C4-2B (cell line): ENCODE results near the gene PREB.

ENCODE experiments used
- H3K27ac ChIP-seq: fragments of 450-650 bp; 2 replicates; pipeline ENCODE4 v1.5.1; 2017
- ZFX ChIP-seq: fragments of 450-650 bp; IDR thresholded peaks from 2 replicates; pipeline ENCODE4 v1.6.1; 2017
- TF ChIP-seq, protein P1 (sequence below): fragments of 450-650 bp; conservative IDR thresholded peaks from 2 replicates; pipeline ENCODE4 v1.5.1; 2017; ENCODE audit warnings: mild to moderate bottlenecking

Gene PREB

DNA sequence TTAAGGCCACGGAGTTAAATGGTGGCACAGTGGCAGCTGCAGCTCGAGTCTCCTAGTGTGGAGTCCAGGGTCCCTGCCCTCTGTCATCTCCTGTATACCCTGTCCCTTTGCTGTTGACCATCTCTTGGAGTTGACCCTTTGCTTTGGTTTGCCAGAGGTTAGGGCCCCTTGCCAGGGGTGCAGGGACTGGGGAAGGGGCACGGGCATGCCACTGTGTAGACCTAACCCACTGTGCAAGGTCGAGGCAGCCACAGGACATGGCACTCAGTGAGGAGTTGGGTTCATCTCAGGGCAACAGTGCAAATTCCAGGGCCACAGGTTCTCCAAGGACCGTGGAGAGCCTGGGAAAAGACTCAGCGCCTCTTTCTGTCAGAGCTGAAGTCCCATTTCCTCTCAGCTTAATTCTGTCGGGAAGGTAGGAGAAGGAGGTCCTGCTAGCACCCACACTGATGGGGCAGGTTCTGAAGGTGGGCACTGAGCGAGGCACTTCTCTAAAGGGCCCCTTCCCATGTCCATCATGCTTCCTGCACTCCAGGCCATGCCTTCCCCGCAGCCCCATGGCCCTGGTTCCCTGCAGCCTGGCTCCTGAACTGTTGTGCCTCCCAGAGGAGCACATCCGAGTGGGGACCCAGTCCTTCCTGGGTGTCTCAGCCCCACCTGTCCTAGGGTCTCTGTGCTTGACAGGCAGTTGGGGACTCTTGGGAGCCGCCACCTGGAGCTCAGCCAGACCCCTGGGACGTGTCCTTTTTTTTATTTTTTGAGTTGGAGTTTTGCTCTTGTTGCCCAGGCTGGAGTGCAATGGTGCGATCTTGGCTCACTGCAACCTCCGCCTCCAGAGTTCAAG, 45.1 kb downstream of the PREB start:
- TF ChIP-seq ZFX: no peak
- TF ChIP-seq, protein P1, sequence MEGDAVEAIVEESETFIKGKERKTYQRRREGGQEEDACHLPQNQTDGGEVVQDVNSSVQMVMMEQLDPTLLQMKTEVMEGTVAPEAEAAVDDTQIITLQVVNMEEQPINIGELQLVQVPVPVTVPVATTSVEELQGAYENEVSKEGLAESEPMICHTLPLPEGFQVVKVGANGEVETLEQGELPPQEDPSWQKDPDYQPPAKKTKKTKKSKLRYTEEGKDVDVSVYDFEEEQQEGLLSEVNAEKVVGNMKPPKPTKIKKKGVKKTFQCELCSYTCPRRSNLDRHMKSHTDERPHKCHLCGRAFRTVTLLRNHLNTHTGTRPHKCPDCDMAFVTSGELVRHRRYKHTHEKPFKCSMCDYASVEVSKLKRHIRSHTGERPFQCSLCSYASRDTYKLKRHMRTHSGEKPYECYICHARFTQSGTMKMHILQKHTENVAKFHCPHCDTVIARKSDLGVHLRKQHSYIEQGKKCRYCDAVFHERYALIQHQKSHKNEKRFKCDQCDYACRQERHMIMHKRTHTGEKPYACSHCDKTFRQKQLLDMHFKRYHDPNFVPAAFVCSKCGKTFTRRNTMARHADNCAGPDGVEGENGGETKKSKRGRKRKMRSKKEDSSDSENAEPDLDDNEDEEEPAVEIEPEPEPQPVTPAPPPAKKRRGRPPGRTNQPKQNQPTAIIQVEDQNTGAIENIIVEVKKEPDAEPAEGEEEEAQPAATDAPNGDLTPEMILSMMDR: no peak
- no peak overlapping the region for H3K27ac ChIP-seq

DNA sequence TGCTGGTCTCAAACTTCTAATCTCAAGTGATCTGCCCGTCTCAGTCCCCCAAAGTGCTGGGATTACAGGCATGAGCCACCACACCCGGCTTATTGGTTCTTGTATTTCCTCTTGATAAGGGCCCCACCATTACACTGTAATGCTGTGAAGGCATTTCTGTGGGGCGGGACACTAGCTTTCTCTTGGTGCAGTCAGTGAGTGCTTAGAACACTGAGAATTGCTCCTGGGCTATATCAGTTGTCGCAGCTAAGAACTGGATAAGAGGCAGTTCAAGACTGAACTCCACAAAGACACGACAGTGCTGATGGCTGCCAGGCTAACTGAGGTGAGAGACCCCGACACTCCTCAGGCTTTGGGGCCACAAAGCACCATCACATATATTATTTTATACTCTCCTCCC, 45.8 kb downstream of the PREB start:
- TF ChIP-seq ZFX: no peak
- TF ChIP-seq, protein P1: no peak
- H3K27ac ChIP-seq: no peak overlapping the region

DNA sequence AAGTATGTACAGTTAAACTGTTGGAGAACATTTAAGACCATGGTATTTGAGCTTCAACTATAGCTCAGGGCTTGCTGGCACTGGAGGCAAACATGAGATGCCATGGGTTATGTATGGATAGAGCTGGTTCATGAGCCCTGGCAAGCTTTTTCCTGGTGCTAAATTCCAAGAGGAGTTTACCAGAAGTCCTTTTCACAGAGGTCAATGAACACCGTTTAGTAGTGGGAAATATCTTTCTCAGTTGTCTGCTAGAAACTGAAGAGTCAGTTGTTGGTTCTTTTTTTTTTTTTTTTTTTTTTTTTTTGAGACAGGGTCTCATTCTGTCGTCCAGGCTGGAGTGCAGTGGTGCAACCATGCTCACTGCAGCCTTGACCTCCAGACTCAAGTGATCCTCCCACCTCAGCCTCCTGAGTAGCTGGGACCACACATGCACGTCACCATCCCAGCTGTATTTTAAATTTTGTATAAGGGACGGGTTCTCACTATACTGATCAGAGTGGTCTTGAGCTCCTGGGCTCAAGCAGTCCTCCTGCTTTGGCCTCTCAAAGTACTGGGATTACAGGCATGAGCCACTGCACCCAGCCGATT, 46.5 kb downstream of the PREB start:
- no peak overlapping the region for H3K27ac ChIP-seq
- TF ChIP-seq ZFX: no peak
- TF ChIP-seq, protein P1: no peak

DNA sequence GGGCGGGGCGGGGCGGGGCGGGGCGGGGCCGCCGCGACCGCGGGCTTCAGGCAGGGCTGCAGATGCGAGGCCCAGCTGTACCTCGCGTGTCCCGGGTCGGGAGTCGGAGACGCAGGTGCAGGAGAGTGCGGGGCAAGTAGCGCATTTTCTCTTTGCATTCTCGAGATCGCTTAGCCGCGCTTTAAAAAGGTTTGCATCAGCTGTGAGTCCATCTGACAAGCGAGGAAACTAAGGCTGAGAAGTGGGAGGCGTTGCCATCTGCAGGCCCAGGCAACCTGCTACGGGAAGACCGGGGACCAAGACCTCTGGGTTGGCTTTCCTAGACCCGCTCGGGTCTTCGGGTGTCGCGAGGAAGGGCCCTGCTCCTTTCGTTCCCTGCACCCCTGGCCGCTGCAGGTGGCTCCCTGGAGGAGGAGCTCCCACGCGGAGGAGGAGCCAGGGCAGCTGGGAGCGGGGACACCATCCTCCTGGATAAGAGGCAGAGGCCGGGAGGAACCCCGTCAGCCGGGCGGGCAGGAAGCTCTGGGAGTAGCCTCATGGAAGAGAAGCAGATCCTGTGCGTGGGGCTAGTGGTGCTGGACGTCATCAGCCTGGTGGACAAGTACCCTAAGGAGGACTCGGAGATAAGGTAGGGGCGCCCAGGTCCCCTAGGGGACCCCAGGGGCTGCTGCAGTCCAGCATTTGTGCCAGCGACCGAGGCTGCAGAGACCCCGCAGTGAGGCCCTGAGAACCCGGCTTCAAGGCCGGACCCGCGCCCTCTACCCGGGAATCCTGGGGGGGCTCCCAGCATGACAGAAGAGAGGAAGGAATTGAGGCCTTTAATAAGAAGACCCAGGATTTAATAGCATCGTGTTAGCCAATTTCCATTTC, 47.5 kb downstream of the PREB start, which contains the start of gene KHK:
Gene KHK, plus strand, starts transcription at position 49 of the 870 bp plus-strand sequence. Its CDS starts 488 bp downstream, at position 537.
- TF ChIP-seq, protein P1: peak; percentile 75
- TF ChIP-seq ZFX: no peak
- peak within 1 kb of the TSS; percentile 57 for H3K27ac ChIP-seq

DNA sequence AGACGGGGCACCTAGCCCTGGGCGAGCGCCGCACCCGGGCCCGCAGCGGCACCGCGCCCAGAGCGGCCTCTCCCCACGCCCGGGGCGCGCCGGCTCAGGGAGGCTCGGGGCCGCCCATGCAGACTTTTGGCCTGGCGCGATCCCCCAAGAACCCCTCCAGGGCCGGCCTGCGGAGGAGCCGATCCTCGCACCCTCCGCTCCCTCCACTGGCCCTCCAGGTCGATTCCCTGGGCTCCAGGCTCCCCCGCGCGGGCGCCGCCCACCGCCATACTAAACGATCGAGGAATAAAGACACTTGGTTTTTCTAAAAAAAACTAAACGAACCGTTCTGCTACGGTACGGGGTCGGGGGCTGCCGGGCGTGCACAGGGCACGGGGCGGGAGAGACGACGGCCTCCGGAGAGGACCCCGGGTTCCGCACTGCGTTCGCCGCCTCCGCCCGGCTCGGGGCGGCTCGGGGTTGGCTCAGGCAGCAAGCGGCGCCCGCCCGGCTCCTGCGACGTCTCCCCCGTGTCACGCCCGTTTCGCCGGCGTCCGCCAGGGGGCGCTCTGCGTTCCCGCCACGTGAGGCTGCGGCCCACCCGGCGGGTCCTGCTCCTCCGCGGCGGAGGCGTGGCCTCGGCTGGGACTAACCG, 48.2 kb downstream of the PREB start:
- TF ChIP-seq ZFX: peak; percentile 47; the same call in 1 of the 2 replicates
- TF ChIP-seq, protein P1: peak; percentile 93
- H3K27ac ChIP-seq: peak overlapping the region; percentile 57

DNA sequence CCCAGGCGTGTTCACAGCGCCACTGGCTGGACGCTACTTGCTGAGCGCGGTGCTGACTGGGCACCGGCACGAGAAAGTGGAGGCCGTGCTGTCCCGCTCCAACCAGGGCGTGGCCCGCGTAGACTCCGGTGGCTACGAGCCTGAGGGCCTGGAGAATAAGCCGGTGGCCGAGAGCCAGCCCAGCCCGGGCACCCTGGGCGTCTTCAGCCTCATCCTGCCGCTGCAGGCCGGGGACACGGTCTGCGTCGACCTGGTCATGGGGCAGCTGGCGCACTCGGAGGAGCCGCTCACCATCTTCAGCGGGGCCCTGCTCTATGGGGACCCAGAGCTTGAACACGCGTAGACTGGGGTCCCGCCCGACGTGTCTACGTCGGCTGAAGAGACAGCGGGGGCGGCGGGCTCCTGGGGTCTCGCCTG, 48.8 kb downstream of the PREB start:
- H3K27ac ChIP-seq: peak overlapping the region; percentile 57

More for the DNA sequence above, 48.8 kb downstream of the PREB start:
- TF ChIP-seq, protein P1: no peak
- no peak for TF ChIP-seq ZFX
